CD14-positive monocyte (primary cell): ENCODE measurements around the gene PLEKHA8. TPM values are rescaled to one million over a fixed set of nuclear protein-coding genes. Genes with fewer than 3 reads are reported as not detected.
A peak's percentile ranks its signal among the peaks of the same experiment; 100 is the strongest.

Source experiments
- DNase-seq, 3 donors: peaks; one replicate each; pipeline ENCODE4 v3.0.0-alpha.2; 2011 to 2022
- H2AFZ ChIP-seq: 2 replicates; pipeline ENCODE4 v1.6.0; 2012; ENCODE audit warnings: mild to moderate bottlenecking, low read depth, low read length, inconsistent platforms; ENCODE audit not compliant: insufficient read depth, poor library complexity, severe bottlenecking
- H3K27ac ChIP-seq, 2 donors: 1 replicate in 1 of 2; 2 replicates in 1 of 2; pipeline ENCODE4 v1.5.1; 2012 to 2013; ENCODE audit warnings: low read length in 2 of 2, control low read depth in 1 of 2, inconsistent platforms in 1 of 2, low read depth in 1 of 2, mild to moderate bottlenecking in 1 of 2
- H3K27me3 ChIP-seq, 2 donors: one replicate each; pipeline versions ENCODE4 v1.6.0 to v1.6.1; 2011 to 2013; ENCODE audit warnings: low read length in 2 of 2; ENCODE audit not compliant: control insufficient read depth in 2 of 2, insufficient read depth in 2 of 2
- H3K36me3 ChIP-seq, 2 donors: replicated peaks in 1 of 2; 1 replicate in 1 of 2; 2 replicates in 1 of 2; pipeline versions ENCODE4 v1.5.1 to v1.6.1; 2012 to 2013; ENCODE audit warnings: low read length in 2 of 2, control low read depth in 1 of 2, inconsistent platforms in 1 of 2, mild to moderate bottlenecking in 1 of 2; ENCODE audit not compliant: insufficient read depth in 2 of 2, control insufficient read depth in 1 of 2
- H3K4me1 ChIP-seq, 2 donors: 1 replicate in 1 of 2; 2 replicates in 1 of 2; pipeline versions ENCODE4 v1.5.1 to v1.6.1; 2012 to 2013; ENCODE audit warnings: low read length in 2 of 2, control low read depth in 1 of 2, inconsistent platforms in 1 of 2, mild to moderate bottlenecking in 1 of 2, moderate library complexity in 1 of 2; ENCODE audit not compliant: insufficient read depth in 2 of 2, control insufficient read depth in 1 of 2
- H3K4me2 ChIP-seq: replicated peaks from 2 replicates; pipeline ENCODE3; 2012; ENCODE audit warnings: low read length, moderate library complexity, mild to moderate bottlenecking; ENCODE audit not compliant: poor library complexity, severe bottlenecking; ENCODE audit errors: extremely low read depth
- H3K4me3 ChIP-seq, 3 experiments: fragments of 200-600 bp in 1 of 3; sonication (generic) in 1 of 3; replicated peaks in 1 of 3; 1 replicate in 2 of 3; 2 replicates in 1 of 3; pipeline ENCODE4 v1.5.1; 2011 to 2013; ENCODE audit warnings: low read length in 3 of 3, mild to moderate bottlenecking in 3 of 3, control low read depth in 2 of 3, low read depth in 2 of 3, inconsistent platforms in 1 of 3, moderate library complexity in 1 of 3
- H3K79me2 ChIP-seq: 2 replicates; pipeline ENCODE4 v1.6.0; 2012; ENCODE audit warnings: mild to moderate bottlenecking, control low read depth, inconsistent platforms, low read length, moderate library complexity; ENCODE audit not compliant: insufficient read depth
- H3K9ac ChIP-seq: 2 replicates; pipeline ENCODE4 v1.6.0; 2017; ENCODE audit warnings: low read length, mild to moderate bottlenecking; ENCODE audit not compliant: insufficient read depth, poor library complexity, severe bottlenecking
- H3K9me3 ChIP-seq, 2 donors: replicated peaks in 1 of 2; 1 replicate in 1 of 2; 2 replicates in 1 of 2; pipeline versions ENCODE4 v1.5.1 to v1.6.1; 2012 to 2013; ENCODE audit warnings: low read length in 2 of 2, control low read depth in 1 of 2; ENCODE audit not compliant: control insufficient read depth in 1 of 2, insufficient read depth in 1 of 2
- H4K20me1 ChIP-seq: 2 replicates; pipeline ENCODE4 v1.6.0; 2012; ENCODE audit warnings: mild to moderate bottlenecking, low read length, control low read depth, moderate library complexity; ENCODE audit not compliant: insufficient read depth
- H3K27ac Mint-ChIP-seq, 7 donors: one replicate each; pipeline ENCODE4 v1.8.0; 2020; ENCODE audit warnings: mild to moderate bottlenecking in 7 of 7, mixed read lengths in 7 of 7, moderate library complexity in 6 of 7, inconsistent platforms in 2 of 7
- H3K27me3 Mint-ChIP-seq, 3 donors: one replicate each; pipeline ENCODE4 v1.8.0; 2021 to 2022; ENCODE audit warnings: low read depth in 3 of 3, mild to moderate bottlenecking in 3 of 3, mixed read lengths in 3 of 3, moderate library complexity in 3 of 3, inconsistent platforms in 1 of 3
- H3K36me3 Mint-ChIP-seq, 2 donors: one replicate each; pipeline ENCODE4 v1.8.0; 2020; ENCODE audit warnings: mixed read lengths in 2 of 2, inconsistent platforms in 1 of 2, mild to moderate bottlenecking in 1 of 2
- H3K4me1 Mint-ChIP-seq: one replicate; pipeline ENCODE4 v1.8.0; 2020; ENCODE audit warnings: mild to moderate bottlenecking, mixed read lengths
- H3K4me3 Mint-ChIP-seq, 2 donors: one replicate each; pipeline ENCODE4 v1.8.0; 2020; ENCODE audit warnings: mild to moderate bottlenecking in 2 of 2, mixed read lengths in 2 of 2, moderate library complexity in 1 of 2
- H3K9me3 Mint-ChIP-seq, 7 donors: one replicate each; pipeline ENCODE4 v1.8.0; 2020 to 2022; ENCODE audit warnings: mixed read lengths in 7 of 7, mild to moderate bottlenecking in 6 of 7, moderate library complexity in 6 of 7, inconsistent platforms in 2 of 7
- WGBS: methylation state at CpG from one replicate; pipeline ENCODE4 v1.1.5; 2013; ENCODE audit warnings: missing lambda C conversion rate; ENCODE audit not compliant: insufficient coverage; 5-methylcytosine and 5-hydroxymethylcytosine counted together
- intact Hi-C, 2 donors: fragments of 100-400 bp; cut with micrococcal nuclease; formaldehyde crosslinking; loops; one replicate each; pipeline versions ENCODE4 v1.15.0 to v1.15.1; 2023
- polyA plus RNA-seq, 3 donors: library from polyadenylated mRNA; depleted of rRNA in 1 of 3; unstranded in 2 of 3; stranded (reverse) in 1 of 3; fragments of 300-500 nt in 2 of 3; fragments of >200 nt in 1 of 3; fragmentation: Illumina TruSeq in 2 of 3; gene quantifications; 1 replicate in 2 of 3; 2 replicates in 1 of 3; pipeline ENCODE4 v1.2.3, GENCODE V29; 2012 to 2021
- TF ChIP-seq, protein P1 (sequence below): fragments of 200-600 bp; IDR thresholded peaks from one replicate; pipeline ENCODE4 v1.8.0; 2022; ENCODE audit warnings: antibody characterized with exemption, mild to moderate bottlenecking

The PLEKHA8 gene
- polyA plus RNA-seq, 3 donors, result 2.4 to 2.7 (median 2.6) TPM

GRCh38 chr7:30139836-30140384 lies 111.7 kb downstream of the PLEKHA8 start:
- intact Hi-C loops, result no loop called here
- H3K4me1 ChIP-seq, result peaks cover 8 to 15% of the 10 kb centered on the region in 2 donors
- no peak overlapping the region for H3K9ac ChIP-seq
- Mint-ChIP-seq H3K27me3 (peaks cover 5 to 16% (median 14%) of the 10 kb centered on the region in 3 donors), H3K27ac (peak overlapping the region in 2 of 7 donors; percentile 13 to 63), H3K4me3 (no peak overlapping the region), H3K9me3 (no peaks in the 10 kb centered on the region), H3K36me3 (peaks cover 0 to 4% of the 10 kb centered on the region in 2 donors), H3K4me1 (peaks cover 5% of the 10 kb centered on the region)
- 90% methylated on average over 3 of the region's 4 CpGs for WGBS
- H3K79me2 ChIP-seq, result peaks cover 4% of the 10 kb centered on the region
- no peak overlapping the region for H3K27ac ChIP-seq
- H2AFZ ChIP-seq, result no peak overlapping the region
- H3K9me3 ChIP-seq, result no peaks in the 10 kb centered on the region
- H3K4me2 ChIP-seq, result no peak overlapping the region
- no peak for DNase-seq
- peaks cover 2 to 10% of the 10 kb centered on the region in 2 donors for H3K27me3 ChIP-seq
- no peaks in the 10 kb centered on the region for H4K20me1 ChIP-seq
- H3K4me3 ChIP-seq, result no peak overlapping the region
- TF ChIP-seq, protein P1, sequence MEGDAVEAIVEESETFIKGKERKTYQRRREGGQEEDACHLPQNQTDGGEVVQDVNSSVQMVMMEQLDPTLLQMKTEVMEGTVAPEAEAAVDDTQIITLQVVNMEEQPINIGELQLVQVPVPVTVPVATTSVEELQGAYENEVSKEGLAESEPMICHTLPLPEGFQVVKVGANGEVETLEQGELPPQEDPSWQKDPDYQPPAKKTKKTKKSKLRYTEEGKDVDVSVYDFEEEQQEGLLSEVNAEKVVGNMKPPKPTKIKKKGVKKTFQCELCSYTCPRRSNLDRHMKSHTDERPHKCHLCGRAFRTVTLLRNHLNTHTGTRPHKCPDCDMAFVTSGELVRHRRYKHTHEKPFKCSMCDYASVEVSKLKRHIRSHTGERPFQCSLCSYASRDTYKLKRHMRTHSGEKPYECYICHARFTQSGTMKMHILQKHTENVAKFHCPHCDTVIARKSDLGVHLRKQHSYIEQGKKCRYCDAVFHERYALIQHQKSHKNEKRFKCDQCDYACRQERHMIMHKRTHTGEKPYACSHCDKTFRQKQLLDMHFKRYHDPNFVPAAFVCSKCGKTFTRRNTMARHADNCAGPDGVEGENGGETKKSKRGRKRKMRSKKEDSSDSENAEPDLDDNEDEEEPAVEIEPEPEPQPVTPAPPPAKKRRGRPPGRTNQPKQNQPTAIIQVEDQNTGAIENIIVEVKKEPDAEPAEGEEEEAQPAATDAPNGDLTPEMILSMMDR, result no peak
- H3K36me3 ChIP-seq, result no peaks in the 10 kb centered on the region

DNA sequence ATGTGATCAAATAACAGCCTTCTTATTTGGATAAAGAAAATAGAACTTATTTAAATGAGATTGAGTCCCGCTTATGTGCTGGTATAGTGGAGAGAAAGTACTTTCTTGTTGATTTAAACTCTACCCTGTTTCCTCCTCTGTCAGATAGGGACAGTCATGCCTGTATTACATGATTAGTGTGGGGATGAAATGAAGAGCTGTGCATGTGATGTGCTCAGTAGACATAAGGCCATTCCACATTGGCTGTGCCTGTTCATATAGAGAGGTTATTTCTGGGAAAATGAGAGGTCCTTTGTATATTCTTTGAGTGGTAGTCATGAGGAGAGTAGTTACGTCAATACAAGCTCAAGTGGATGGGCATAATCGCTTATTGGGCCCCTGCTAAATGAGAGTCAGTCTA lies 112.2 kb downstream of the PLEKHA8 start:
- peaks cover 5% of the 10 kb centered on the region for H3K4me1 Mint-ChIP-seq

More for the DNA sequence above, 112.2 kb downstream of the PLEKHA8 start:
- TF ChIP-seq, protein P1, result no peak
- Mint-ChIP-seq H3K4me3 (no peak overlapping the region), H3K27ac (no peak overlapping the region), H3K27me3 (peaks cover 5 to 16% (median 14%) of the 10 kb centered on the region in 3 donors), H3K9me3 (no peaks in the 10 kb centered on the region), H3K36me3 (peaks cover 0 to 4% of the 10 kb centered on the region in 2 donors)
- Histone ChIP-seq H3K36me3 (no peaks in the 10 kb centered on the region), H3K27me3 (peaks cover 2 to 10% of the 10 kb centered on the region in 2 donors), H3K4me2 (no peak overlapping the region), H3K79me2 (peaks cover 4% of the 10 kb centered on the region), H3K9me3 (no peaks in the 10 kb centered on the region), H3K9ac (no peak overlapping the region), H3K4me1 (peaks cover 8 to 13% of the 10 kb centered on the region in 2 donors), H2AFZ (no peak overlapping the region), H3K27ac (no peak overlapping the region), H4K20me1 (no peaks in the 10 kb centered on the region), H3K4me3 (no peak overlapping the region)
- intact Hi-C loops, result no loop called here
- DNase-seq, result no peak
- WGBS, result 100% methylated on average over 2 of the region's 3 CpGs
